ENCODE results near the gene GRM1. TPM values are rescaled to one million over a fixed set of nuclear protein-coding genes. Genes with fewer than 3 reads are reported as not detected.

Gene GRM1
- total and polyA plus RNA-seq, 2 of the 4 experiments (the other 2 are of a cell fraction), result not detected

GRCh38 chr6:146200176-146200575 is 171.3 kb downstream of the GRM1 start:
- WGBS, 2 experiments (ENCODE audit: extremely low coverage in 2 of 2, insufficient read length in 1 of 2), result no CpG with 5 or more reads among the region's 2 CpGs
- Histone ChIP-seq H2AFZ (replicated peaks; ENCODE audit: low read length, poor library complexity) (no peak overlapping the region), H4K91ac (ENCODE audit: insufficient read depth, low read depth, low read length) (no peak overlapping the region), H4K5ac (ENCODE audit: low read depth, low read length) (no peak overlapping the region), H2AK5ac (ENCODE audit: low read depth, low read length) (no peak overlapping the region), H2BK5ac (ENCODE audit: low read depth, low read length, poor library complexity, severe bottlenecking) (no peak overlapping the region), H3K56ac (ENCODE audit: extremely low read depth, insufficient read depth, low read length) (no peak overlapping the region), H3K23ac (ENCODE audit: low read depth, low read length) (no peak overlapping the region), H3K9me3 (ENCODE audit: control insufficient read depth, insufficient read depth, low read length) (no peaks in the 10 kb centered on the region), H2AK9ac (replicated peaks; ENCODE audit: low read depth, low read length, poor library complexity) (no peak overlapping the region), H3K27ac (ENCODE audit: insufficient read depth, low read length) (no peak overlapping the region), H3K27me3 (ENCODE audit: control insufficient read depth, insufficient read depth, low read length) (no peaks in the 10 kb centered on the region), H3K18ac (ENCODE audit: low read depth, low read length) (no peak overlapping the region), H3K4me2 (ENCODE audit: low read depth, low read length) (no peak overlapping the region), H3K4me3 (ENCODE audit: insufficient read depth, low read depth, low read length) (no peak overlapping the region), H2BK120ac (ENCODE audit: low read depth, low read length) (no peak overlapping the region), H3K9me1 (ENCODE audit: insufficient read depth, low read length) (no peaks in the 10 kb centered on the region), H4K20me1 (ENCODE audit: insufficient read depth, low read length) (no peaks in the 10 kb centered on the region), H3K4me1 (ENCODE audit: control insufficient read depth, insufficient read depth, low read length) (no peaks in the 10 kb centered on the region), H2BK15ac (ENCODE audit: low read depth, low read length) (no peak overlapping the region), H4K8ac (ENCODE audit: low read depth in 2 of 2, low read length in 2 of 2) (no peak overlapping the region), H3K36me3 (ENCODE audit: control insufficient read depth, insufficient read depth, low read length) (no peaks in the 10 kb centered on the region), H3K79me1 (ENCODE audit: low read depth in 1 of 2, low read length in 2 of 2) (no peaks in the 10 kb centered on the region), H3K9ac (ENCODE audit: low read depth, low read length) (no peak overlapping the region), H3K4ac (ENCODE audit: low read depth, low read length) (no peak overlapping the region), H3K14ac (replicated peaks; ENCODE audit: low read depth, low read length) (no peak overlapping the region), H2BK20ac (ENCODE audit: low read depth, low read length) (no peak overlapping the region)
- ChIA-PET CTCF (no interaction called here), POLR2A (ENCODE audit: unreplicated experiment) (no interaction called here)
- TF ChIP-seq NFE2L2 (IDR thresholded peaks at IDR 0.05; ENCODE audit: low read depth, low read length) (no peak), CHD1 (IDR thresholded peaks at IDR 0.05; ENCODE audit: low read depth, low read length) (no peak), RCOR1 (IDR thresholded peaks at IDR 0.05; ENCODE audit: insufficient replicate concordance, low read length) (no peak), RFX5 (IDR thresholded peaks at IDR 0.05; ENCODE audit: low read depth, low read length) (no peak), POLR2A (IDR thresholded peaks at IDR 0.05; ENCODE audit: low read depth, low read length) (no peak), ELK1 (IDR thresholded peaks at IDR 0.05; ENCODE audit: borderline replicate concordance, low read depth, low read length) (no peak), MXI1 (IDR thresholded peaks at IDR 0.05; ENCODE audit: borderline replicate concordance, low read depth, low read length) (no peak), RAD21 (IDR thresholded peaks at IDR 0.05; ENCODE audit: low read length) (no peak)
- dilution Hi-C loops (cut with HindIII; ENCODE audit: low sequenced_read_pairs, unreplicated experiment) (no loop called here), intact Hi-C loops (cut with micrococcal nuclease) (no loop called here), in situ Hi-C loops (cut with MboI; ENCODE audit: low sequenced_read_pairs) (no loop called here)
- BruUV-seq (replicated peaks), result no TSS peak
- ATAC-seq (ENCODE audit: low read depth) (no peak), DNase-seq (no peak)

All from IMR-90 (cell line).